HL-60/S4 treated with retinoic acid at 250 ng/mL for 4 days and 3 days (cell line): ENCODE measurements around the gene CLRN3.

ENCODE experiments used
- in situ Hi-C: fragments of 300-500 bp; cut with MboI; formaldehyde crosslinking; loops from 2 replicates; pipeline ENCODE4 v1.7.0; 2022; ENCODE audit warnings: low sequenced_read_pairs

The CLRN3 gene, protein sequence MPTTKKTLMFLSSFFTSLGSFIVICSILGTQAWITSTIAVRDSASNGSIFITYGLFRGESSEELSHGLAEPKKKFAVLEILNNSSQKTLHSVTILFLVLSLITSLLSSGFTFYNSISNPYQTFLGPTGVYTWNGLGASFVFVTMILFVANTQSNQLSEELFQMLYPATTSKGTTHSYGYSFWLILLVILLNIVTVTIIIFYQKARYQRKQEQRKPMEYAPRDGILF

DNA sequence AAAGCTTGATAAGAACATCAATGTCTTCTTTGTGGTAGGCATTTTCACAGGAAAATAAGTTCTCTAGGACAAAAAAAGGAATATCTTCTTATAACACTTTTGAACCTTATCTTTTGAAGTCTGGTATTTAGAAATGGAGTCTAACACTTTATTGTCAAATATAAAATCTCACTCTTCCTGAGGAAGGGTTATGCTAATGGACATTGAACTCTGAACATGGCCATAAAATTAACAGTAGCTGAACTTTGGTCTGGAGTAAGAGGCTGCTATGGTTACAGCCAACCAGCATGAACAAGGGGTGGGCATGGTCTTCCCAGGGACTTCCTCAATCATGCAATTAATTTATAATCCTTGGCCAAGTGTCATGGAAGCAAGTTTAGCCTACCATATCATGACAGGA is at the start of gene CLRN3:
TSS of gene CLRN3 (minus strand) at position 199 of the 400 bp plus-strand sequence. CDS start at position 42, 157 bp downstream.
- in situ Hi-C loops, result no loop called here

- in situ Hi-C loops, result no loop called here
These were observed 48.3 kb upstream of the CLRN3 start for GRCh38 chr10:127940866-127941640.

- in situ Hi-C loops, result no loop called here
These were observed 47.1 kb upstream of the CLRN3 start for GRCh38 chr10:127939786-127940330.

DNA sequence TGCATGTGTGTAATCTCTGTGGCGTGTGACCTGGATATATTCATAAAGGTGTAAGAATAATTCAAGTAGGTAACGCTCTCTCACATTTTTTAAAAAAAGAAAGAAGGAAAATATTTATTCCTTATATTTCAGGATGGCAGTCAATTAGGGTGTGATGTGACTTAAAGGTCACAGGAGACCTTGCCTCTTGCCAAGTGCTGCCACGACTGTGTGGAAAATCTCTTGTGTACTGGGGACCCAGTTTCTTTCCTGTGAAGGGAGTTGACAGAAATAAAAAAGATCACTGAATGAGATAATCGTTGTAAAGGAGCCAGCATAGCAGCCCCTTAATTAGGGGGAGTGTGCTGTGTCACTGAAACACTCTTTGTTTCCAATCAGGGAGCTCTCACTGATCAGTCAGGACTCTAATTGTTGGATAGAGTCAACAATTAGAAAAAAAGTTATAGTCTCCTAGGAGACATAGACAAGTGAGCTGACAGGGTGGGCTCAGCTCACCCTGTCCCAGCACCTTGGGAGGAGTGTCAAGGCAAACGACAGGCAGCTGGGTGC is 45.2 kb upstream of the CLRN3 start:
- in situ Hi-C loops, result no loop called here

DNA sequence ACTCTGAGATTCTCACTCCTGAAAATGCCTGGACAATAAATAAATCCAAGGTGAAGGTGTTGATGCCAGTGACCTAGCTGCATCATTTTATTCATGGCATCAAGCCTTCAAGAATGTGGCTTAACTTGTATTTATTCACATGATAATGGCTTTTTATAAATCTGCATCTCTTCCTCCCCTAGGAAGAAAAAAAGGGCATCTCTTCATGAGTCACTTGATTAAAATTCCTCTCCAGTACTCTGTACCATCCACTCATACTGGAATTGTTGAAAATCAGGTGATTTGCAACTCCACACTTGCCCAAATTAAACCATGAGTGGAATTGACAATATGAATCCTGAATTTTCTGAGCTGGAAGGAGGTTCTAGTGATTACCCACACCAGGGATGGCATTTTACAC is 44.3 kb upstream of the CLRN3 start:
- in situ Hi-C loops, result no loop called here

DNA sequence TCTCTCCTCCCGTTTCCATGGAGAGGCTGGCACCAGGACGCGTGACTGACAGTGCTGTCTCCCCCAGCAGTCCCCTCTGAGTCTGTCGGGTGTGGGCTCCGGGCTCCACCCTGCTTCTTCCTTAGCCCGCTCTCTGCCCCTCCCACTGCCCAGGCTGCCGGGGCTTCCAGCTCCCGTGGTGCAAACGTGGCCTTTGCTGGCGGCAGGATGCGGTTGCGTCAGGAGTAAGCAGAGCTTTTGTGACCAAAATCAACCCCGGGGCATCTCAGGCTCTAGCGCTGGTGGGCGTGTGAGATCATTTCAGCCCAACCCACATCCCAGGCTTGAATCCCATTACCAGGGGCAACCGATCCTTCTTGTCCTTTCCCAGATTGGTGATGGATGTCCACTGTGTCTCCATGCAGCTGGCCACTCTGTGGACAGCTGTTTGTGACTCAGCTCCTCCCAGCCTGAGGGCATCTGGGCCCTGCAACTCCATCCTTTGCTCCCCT is 42.4 kb upstream of the CLRN3 start:
- in situ Hi-C loops, result no loop called here

- in situ Hi-C loops, result no loop called here
These were observed 41.6 kb upstream of the CLRN3 start for GRCh38 chr10:127934383-127934782.

DNA sequence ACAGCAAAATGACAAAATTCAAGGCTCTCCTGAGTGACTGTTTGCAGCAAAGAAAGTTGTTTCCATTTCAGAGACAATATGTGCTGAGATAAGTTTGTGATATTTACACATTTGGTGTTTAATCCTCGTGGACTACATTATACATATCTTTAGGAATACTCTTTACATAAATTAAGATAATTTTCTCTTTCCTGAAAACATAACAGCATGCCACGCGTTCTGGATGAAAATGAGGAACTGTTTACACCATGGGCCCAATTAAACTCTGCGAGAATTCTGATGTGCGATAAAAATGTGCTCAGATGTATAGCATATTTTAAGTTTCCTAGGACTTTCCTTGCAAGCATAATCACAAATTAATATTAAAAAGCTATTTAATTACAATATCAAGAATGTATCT is 40.5 kb upstream of the CLRN3 start:
- in situ Hi-C loops, result no loop called here

DNA sequence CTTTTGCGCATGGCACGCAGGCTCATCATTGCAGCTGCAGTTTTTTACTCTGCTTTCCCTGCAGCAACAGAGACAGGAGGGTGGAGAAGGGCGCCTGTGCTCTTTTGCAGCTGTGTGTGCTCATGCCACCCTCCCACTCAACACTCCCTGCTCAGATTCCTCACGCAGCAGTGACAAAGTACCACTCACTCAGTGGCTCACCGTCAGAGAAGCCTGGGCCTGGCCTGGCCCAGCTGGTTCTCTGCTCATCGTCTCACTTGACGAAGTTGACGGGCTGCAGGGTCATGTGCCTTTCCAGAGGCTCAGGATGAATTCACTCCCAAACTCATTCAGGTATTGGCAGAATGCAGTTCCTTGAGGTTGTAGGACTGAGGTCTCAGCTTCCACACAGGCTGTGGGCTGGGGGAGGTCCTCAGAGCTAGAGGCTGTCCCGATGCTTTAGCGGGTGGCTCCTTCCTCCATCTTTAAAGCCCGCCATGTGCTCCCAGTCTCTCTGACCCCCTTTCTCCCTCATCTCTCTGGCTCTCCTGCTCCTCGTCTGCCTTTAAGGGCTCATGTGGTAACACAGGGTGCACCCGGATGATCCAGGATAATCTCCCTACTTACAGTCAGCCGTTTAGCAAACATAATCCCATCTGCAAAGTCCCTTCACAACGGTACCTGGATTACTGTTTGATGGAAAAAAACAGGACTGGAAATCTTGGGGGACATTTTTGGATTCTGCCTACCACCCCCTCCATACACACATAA is 40.0 kb upstream of the CLRN3 start:
- in situ Hi-C loops, result no loop called here

DNA sequence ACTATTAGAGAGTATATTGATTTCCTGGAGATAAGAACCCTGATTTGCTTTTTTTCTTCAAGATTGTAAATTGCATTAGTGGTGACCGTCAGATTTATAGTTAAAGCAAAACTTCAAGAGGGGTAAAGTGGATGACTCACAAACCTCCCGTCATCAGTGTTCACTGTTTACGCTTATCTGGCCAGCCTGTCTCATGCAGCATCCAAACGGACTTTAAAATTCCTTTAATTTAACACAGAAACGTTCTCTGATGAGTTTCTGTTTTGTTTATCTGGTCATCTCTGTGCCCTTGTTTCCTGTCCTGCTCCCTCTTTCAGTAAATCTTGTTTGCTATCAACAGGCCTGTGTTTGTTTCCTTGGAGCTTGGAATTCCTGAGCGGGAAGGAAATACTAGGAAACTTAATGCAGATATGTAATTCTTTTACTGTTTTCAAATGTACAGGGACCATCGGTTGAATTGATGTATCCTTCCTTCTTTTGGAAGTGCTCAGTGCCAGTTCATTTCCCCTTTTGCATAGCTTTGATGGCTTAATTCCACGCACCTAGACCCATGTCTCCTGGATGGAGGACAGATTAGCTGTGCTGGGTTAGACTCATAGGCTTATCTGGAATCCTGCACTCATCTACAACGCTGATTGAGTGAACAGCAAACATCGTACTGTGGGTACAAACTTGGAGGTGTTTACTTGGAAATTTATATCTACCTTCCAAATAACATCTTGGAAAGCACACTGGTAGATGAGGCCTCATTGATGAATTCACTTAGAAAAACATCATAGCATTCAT is 35.5 kb upstream of the CLRN3 start:
- in situ Hi-C loops, result no loop called here

DNA sequence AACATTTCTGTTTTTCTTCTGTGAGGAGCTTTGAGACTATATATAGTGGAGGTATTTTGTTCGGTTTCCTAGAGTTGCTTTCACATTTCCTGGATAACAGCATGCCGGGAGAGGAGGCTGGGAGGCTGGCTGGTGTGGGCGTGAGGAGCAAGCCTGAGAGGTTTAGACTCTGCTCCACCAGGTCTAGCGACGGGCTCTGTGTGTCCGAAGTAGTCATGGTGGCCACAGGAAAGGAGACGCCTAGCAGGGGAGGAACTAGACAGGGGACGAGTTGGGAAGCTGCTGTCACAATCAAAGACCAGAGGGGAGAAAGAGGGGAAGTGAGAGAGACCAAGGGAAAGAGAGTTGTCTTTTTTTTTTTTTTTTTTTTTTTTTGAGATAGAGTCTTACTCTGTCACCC is 33.7 kb upstream of the CLRN3 start:
- in situ Hi-C loops, result no loop called here

DNA sequence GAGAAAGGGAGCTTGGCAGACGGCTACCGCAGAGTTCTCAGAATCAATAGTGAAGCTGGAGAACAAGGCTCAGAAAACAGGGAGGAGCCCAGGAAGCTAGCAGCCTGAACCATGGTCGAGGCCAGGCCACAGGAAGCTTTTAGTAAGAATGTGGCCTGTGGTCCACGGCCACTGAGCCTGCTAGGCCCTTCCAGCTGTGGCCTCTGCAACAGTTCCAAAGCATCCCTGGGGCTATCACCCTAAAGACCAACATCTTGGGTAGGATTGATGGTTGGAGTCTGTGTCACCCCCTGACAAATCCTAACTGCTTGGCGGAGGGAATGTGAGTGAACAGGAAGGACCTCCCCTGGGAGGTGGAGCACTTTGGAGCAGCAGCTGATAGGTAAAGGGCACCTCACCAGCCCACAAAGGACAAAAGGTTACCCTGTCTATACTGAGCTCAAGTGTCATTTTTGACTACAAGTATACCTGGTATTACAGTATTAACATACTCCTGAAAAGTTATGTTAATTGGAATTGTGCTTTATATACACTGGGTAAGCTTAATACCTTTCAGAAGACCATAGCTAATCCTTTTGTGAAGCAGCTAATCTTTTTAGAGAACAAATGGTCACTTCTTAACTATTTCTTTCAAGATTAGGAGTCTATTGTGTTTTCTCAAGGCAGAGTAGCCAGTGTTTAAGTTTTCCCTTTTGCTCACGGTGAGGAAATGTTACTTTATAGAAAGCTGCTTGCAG is 32.9 kb upstream of the CLRN3 start:
- in situ Hi-C loops, result no loop called here

GRCh38 chr10:127923646-127924045 is 30.9 kb upstream of the CLRN3 start:
- in situ Hi-C loops, result no loop called here

DNA sequence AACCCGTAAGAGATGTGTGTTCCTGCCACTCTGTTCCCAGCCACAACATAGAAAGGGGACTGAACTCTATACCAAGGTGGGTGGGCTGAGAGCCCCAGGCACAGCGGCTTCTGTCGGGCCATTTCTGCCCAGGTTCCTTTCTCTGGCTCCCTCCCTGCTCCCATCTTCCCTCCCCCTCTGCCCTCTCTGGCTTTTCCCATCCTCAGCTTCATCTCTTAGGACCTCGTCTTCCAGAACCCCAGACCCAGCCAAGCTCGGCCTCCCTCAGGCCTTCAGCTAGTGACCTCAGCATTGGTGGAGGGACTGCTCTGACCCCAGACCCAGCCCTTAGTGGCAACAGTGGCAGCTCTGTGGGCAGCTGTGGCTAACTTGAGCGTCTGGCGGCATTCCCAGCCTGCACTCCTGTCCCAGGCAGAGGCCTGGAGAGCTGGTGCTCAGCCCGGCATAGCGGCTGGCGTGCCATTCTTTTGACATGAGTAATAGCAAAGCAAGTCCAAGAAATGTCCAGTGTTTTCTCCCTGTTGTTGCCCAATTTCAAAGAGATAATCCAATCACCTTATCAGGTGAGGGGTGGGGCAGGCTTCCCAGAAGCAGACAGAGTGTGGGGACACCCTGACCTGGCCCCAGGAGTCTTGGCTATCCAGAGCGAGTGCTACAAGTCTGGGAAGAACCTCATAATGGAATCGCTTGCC is 30.1 kb upstream of the CLRN3 start:
- in situ Hi-C loops, result no loop called here

- in situ Hi-C loops, result no loop called here
These were observed 29.5 kb upstream of the CLRN3 start for GRCh38 chr10:127922206-127922605.

DNA sequence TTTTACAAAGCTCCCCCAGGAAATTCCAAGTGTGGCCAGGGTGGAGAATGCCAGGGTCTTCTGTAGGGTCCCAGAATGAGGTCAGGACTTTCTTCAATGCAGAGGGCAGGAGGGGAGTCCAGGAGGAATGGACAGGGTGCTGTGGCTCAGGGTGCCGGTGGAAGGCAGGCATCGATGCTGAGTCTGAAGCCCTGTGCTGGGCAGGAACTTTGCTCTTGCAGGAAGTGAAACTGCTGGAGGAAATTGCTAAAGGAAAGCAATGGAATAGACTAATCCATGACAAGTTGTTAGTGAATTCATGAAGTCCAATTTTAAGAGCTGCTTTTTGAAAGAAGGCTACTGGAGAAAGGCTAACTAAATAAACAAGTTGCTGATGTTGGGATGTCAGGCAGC is 29.0 kb upstream of the CLRN3 start:
- in situ Hi-C loops, result no loop called here

- in situ Hi-C loops, result no loop called here
These were observed 28.5 kb upstream of the CLRN3 start for GRCh38 chr10:127921075-127921752.

DNA sequence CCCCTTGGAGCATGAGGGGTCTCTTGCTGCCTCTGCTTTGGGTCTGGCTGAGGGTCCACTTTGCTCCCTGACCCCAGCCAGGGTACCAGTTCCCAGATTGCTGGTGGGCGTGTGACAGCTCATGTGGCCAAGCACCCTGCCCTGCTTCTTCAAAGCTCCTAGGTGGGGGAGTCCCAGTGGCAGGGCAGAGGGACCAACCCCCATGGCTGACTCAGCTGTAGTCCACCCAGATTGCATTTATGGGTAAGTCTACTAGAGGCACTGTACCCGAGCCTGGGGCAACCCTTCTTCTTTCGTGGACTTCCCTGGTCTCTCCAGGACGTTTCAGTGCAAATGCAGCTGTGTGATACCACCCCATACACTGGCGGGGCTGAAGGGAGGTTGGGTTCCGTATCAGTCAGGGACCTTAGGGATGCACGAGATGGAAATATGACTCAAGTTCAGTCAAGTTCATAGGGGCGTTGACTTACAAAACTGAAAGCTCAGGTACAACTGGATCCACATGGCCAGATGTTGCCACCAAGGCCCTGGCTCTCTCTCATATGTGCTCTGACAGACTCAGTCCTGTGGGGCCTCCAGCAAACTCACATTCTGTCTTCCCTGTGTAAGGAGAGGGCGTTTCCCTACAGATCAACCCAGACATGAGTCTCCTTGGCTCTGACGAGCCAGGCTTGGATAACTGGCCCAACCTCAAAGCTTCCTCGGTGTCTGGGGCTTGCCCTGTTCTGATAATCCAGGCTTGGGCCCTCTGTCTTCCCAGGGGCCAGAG is 27.7 kb upstream of the CLRN3 start:
- in situ Hi-C loops, result no loop called here
